ENCODE data around the gene NID1. TPM values are rescaled to one million over a fixed set of nuclear protein-coding genes. Genes with fewer than 3 reads are reported as not detected.

Gene NID1
- total RNA-seq, 4 donors from 2014 or later: 27.9 to 48.4 (median 32.3) TPM

DNA sequence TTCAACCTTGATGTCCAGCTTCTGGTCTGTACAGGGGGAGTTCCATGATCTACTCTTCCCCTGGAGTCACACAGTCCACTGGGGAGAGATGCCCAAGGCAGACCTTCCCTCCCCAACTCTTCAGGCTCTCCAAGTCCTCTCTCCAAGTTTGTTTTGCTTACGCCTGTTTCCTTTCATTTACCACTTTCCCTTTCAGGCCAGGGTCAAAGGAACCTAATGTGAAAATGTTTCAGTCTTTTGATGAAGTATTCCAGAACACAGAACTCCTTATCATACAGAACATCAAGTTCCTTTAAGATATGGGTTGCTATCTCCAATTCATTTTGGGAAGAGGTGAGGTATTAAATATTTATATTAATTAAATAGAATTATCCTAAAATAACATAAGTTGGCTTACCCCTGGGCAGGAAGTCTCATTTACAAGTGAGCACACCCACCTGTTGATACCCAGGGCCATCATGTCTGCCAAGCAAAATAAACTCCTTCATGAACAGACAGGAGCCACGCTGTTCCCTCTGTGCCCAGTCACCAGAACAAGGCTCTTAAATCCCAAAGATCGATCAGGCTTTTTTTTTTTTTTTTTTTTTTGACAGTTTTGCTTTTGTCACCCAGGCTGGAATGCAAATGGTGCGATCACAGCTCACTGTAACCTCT lies 116.0 kb downstream of the NID1 start:
- WGBS: 66% methylated on average over 4 of the region's 4 CpGs
- TF ChIP-seq, protein P1, sequence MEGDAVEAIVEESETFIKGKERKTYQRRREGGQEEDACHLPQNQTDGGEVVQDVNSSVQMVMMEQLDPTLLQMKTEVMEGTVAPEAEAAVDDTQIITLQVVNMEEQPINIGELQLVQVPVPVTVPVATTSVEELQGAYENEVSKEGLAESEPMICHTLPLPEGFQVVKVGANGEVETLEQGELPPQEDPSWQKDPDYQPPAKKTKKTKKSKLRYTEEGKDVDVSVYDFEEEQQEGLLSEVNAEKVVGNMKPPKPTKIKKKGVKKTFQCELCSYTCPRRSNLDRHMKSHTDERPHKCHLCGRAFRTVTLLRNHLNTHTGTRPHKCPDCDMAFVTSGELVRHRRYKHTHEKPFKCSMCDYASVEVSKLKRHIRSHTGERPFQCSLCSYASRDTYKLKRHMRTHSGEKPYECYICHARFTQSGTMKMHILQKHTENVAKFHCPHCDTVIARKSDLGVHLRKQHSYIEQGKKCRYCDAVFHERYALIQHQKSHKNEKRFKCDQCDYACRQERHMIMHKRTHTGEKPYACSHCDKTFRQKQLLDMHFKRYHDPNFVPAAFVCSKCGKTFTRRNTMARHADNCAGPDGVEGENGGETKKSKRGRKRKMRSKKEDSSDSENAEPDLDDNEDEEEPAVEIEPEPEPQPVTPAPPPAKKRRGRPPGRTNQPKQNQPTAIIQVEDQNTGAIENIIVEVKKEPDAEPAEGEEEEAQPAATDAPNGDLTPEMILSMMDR (IDR thresholded peaks at IDR 0.05): no peak
- TF ChIP-seq EP300 (IDR thresholded peaks at IDR 0.05): no peak
- TF ChIP-seq POLR2A (IDR thresholded peaks at IDR 0.05): no peak
- TF ChIP-seq POLR2AphosphoS5 (IDR thresholded peaks at IDR 0.05): no peak
- H3K4me3 ChIP-seq: no peak overlapping the region
- no peak overlapping the region for H3K27ac ChIP-seq
- H3K4me1 ChIP-seq: peaks cover 12% of the 10 kb centered on the region
- no peaks in the 10 kb centered on the region for H3K9me3 ChIP-seq
- DNase-seq (ENCODE audit: low spot score in 2 of 2): no peak
- H3K36me3 ChIP-seq: no peaks in the 10 kb centered on the region
- H3K27me3 ChIP-seq: no peaks in the 10 kb centered on the region

- Histone ChIP-seq H3K27me3 (no peaks in the 10 kb centered on the region), H3K4me3 (no peak overlapping the region), H3K27ac (no peak overlapping the region), H3K36me3 (no peaks in the 10 kb centered on the region), H3K9me3 (no peaks in the 10 kb centered on the region), H3K4me1 (peaks cover 18% of the 10 kb centered on the region)
- 85% methylated on average over 4 of the region's 7 CpGs for WGBS
- DNase-seq (ENCODE audit: low spot score in 2 of 2): no peak
- TF ChIP-seq, protein P1 (IDR thresholded peaks at IDR 0.05): no peak
- TF ChIP-seq POLR2AphosphoS5 (IDR thresholded peaks at IDR 0.05) (no peak), EP300 (IDR thresholded peaks at IDR 0.05) (no peak), POLR2A (IDR thresholded peaks at IDR 0.05) (no peak)
Observed at GRCh38 chr1:235947989-235948388, 116.9 kb downstream of the NID1 start.

DNA sequence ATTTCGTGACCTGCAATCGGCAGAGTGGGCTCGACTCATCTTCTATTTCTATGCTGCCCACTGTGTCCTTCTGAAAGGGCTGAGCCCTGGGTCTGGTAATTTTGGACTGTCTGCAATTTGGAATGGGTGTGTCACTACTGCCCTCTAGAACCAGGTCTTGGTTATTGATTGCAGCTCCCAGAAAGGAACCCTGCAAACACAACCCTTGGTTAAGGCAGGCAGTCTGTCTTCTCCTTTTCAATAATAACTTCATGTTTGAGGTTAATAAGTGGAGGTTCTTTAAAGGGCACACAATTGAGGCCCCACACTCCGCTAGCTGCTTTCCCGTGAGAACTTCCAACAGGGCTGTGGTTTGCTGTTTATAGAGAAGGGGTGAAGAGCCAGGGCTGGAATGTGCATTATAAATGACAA lies 118.3 kb downstream of the NID1 start:
- 81% methylated on average over 5 of the region's 5 CpGs for WGBS

DNA sequence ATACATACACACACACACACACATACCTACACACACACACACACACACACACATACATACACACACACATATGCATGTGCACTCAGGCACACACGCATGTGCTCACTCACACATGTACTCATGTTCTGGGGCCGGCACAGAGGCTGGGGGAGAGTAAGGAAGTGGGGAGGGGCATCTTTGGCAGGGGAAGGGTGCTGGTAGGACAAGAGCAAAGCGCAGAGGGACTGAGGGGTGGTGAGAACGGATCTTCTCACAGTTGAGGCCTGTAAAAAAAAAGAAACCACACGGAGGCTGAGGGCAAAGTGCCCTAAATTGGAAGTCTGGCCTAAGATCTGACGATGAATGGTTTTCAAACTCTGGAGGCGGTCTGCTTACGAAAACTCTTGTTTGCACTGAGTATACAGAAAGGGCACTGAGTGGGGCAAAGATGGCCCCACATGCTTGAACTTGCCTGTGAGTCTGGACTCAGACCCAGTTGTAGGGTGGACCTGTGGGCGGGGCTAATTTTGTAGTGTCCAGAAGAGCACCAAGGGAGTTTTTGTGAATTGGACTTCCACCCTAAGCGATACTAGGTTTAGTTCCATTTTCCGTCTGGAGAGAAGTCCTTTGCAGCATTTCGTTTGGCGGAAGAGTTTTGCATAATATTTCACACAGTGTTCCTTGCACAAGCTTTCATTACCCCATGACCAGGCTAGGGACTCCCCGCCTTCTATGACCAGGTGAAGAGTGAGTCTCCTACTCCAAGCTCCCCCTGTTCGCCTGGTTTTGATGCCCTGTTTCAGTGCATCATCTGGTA lies 118.9 kb downstream of the NID1 start:
- H3K9me3 ChIP-seq: no peaks in the 10 kb centered on the region
- H3K4me1 ChIP-seq: peaks cover 34% of the 10 kb centered on the region
- H3K36me3 ChIP-seq: no peaks in the 10 kb centered on the region
- TF ChIP-seq, protein P1 (IDR thresholded peaks at IDR 0.05): no peak
- TF ChIP-seq POLR2A (IDR thresholded peaks at IDR 0.05): no peak
- no peak for TF ChIP-seq EP300 (IDR thresholded peaks at IDR 0.05)
- no peak for TF ChIP-seq POLR2AphosphoS5 (IDR thresholded peaks at IDR 0.05)
- WGBS: 88% methylated on average over 15 of the region's 15 CpGs
- H3K27me3 ChIP-seq: no peaks in the 10 kb centered on the region
- no peak overlapping the region for H3K27ac ChIP-seq
- H3K4me3 ChIP-seq: no peak overlapping the region
- DNase-seq (ENCODE audit: low spot score in 2 of 2): no peak

More for the DNA sequence above, 118.3 kb downstream of the NID1 start:
- H3K4me3 ChIP-seq: no peak overlapping the region
- no peaks in the 10 kb centered on the region for H3K27me3 ChIP-seq
- peak overlapping the region; percentile 24 for H3K27ac ChIP-seq
- H3K9me3 ChIP-seq: no peaks in the 10 kb centered on the region
- H3K36me3 ChIP-seq: no peaks in the 10 kb centered on the region
- TF ChIP-seq, protein P1 (IDR thresholded peaks at IDR 0.05): no peak
- TF ChIP-seq POLR2A (IDR thresholded peaks at IDR 0.05) (no peak), EP300 (IDR thresholded peaks at IDR 0.05) (no peak), POLR2AphosphoS5 (IDR thresholded peaks at IDR 0.05) (no peak)
- H3K4me1 ChIP-seq: peaks cover 31% of the 10 kb centered on the region
- DNase-seq (ENCODE audit: low spot score in 2 of 2): no peak

DNA sequence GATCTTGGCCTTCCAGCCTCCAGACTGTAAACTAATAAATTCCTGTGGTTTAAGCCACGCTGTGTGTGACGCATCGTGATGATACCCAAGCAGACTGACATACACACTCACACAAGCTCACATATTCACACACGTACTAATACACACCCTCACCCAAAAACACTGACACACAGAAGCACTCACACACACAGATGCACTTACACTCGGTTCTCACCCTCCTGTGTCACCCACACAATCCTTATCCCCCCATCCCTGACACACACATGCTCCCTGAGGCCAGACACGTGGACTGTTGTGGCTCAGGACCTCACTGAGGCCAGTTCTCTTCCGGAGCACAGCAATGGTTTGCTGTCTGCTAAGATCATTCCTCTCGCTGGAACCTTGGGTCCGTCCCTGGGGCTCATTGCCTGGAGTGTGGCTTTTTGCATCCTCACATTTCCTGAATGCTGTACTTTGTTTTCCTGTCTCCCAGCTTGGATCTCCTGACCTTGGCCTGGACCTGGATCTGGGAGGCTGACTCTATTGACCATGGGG lies 121.2 kb downstream of the NID1 start:
- 58% methylated on average over 9 of the region's 9 CpGs for WGBS
- H3K27ac ChIP-seq: peak overlapping the region; percentile 8
- peaks cover 34% of the 10 kb centered on the region for H3K4me1 ChIP-seq
- H3K4me3 ChIP-seq: no peak overlapping the region
- TF ChIP-seq EP300 (IDR thresholded peaks at IDR 0.05) (no peak), POLR2A (IDR thresholded peaks at IDR 0.05) (no peak), POLR2AphosphoS5 (IDR thresholded peaks at IDR 0.05) (no peak)
- TF ChIP-seq, protein P1 (IDR thresholded peaks at IDR 0.05): no peak
- no peak for DNase-seq (ENCODE audit: low spot score in 2 of 2)
- no peaks in the 10 kb centered on the region for H3K36me3 ChIP-seq
- H3K27me3 ChIP-seq: no peaks in the 10 kb centered on the region
- H3K9me3 ChIP-seq: no peaks in the 10 kb centered on the region

All from suprapubic skin (tissue), 4 donors.